ENCODE data around the gene KIF25. TPM values are rescaled to one million over a fixed set of nuclear protein-coding genes. Genes with fewer than 3 reads are reported as not detected.

KIF25 gene
- total RNA-seq, 1 donor from 2014 or later: not detected

- no peak overlapping the region for H3K27ac ChIP-seq
- H3K4me1 ChIP-seq: peaks cover 14% of the 10 kb centered on the region
- no peaks in the 10 kb centered on the region for H3K9me3 ChIP-seq
- DNase-seq (ENCODE audit: extremely low spot score in 2 of 2): no peak
- intact Hi-C loops (cut with DNase I): no loop called here
- no peaks in the 10 kb centered on the region for H3K27me3 ChIP-seq
- no peak overlapping the region for H3K4me3 ChIP-seq
- TF ChIP-seq CTCF (IDR thresholded peaks at IDR 0.05) (no peak), POLR2AphosphoS5 (IDR thresholded peaks at IDR 0.05; ENCODE audit: insufficient read depth in 1 of 2, low read depth in 1 of 2) (no peak), POLR2A (IDR thresholded peaks at IDR 0.05) (no peak)
- no peaks in the 10 kb centered on the region for H3K36me3 ChIP-seq
Observed at GRCh38 chr6:168043848-168044415, 46.5 kb downstream of the KIF25 start.

- intact Hi-C loops (cut with DNase I): no loop called here
- peaks cover 14% of the 10 kb centered on the region for H3K4me1 ChIP-seq
- no peaks in the 10 kb centered on the region for H3K27me3 ChIP-seq
- H3K27ac ChIP-seq: no peak overlapping the region
- no peak for DNase-seq (ENCODE audit: extremely low spot score in 2 of 2)
- H3K9me3 ChIP-seq: no peaks in the 10 kb centered on the region
- H3K36me3 ChIP-seq: no peaks in the 10 kb centered on the region
- H3K4me3 ChIP-seq: no peak overlapping the region
- TF ChIP-seq POLR2AphosphoS5 (IDR thresholded peaks at IDR 0.05; ENCODE audit: insufficient read depth in 1 of 2, low read depth in 1 of 2) (no peak), CTCF (IDR thresholded peaks at IDR 0.05) (no peak), POLR2A (IDR thresholded peaks at IDR 0.05) (no peak)
Observed at GRCh38 chr6:168044521-168045130, 47.2 kb downstream of the KIF25 start.

- TF ChIP-seq POLR2AphosphoS5 (IDR thresholded peaks at IDR 0.05; ENCODE audit: insufficient read depth in 1 of 2, low read depth in 1 of 2) (no peak), POLR2A (IDR thresholded peaks at IDR 0.05) (no peak), CTCF (IDR thresholded peaks at IDR 0.05) (no peak)
- DNase-seq (ENCODE audit: extremely low spot score in 2 of 2): no peak
- Histone ChIP-seq H3K4me3 (no peak overlapping the region), H3K9me3 (no peaks in the 10 kb centered on the region), H3K4me1 (peaks cover 14% of the 10 kb centered on the region), H3K27ac (no peak overlapping the region), H3K36me3 (no peaks in the 10 kb centered on the region), H3K27me3 (no peaks in the 10 kb centered on the region)
- intact Hi-C loops (cut with DNase I): no loop called here
Observed at GRCh38 chr6:168045141-168045691, 47.7 kb downstream of the KIF25 start.

- intact Hi-C loops (cut with DNase I): no loop called here
- DNase-seq (ENCODE audit: extremely low spot score in 2 of 2): no peak
- Histone ChIP-seq H3K4me3 (no peak overlapping the region), H3K36me3 (no peaks in the 10 kb centered on the region), H3K9me3 (no peaks in the 10 kb centered on the region), H3K27me3 (no peaks in the 10 kb centered on the region), H3K4me1 (peaks cover 14% of the 10 kb centered on the region), H3K27ac (no peak overlapping the region)
- TF ChIP-seq POLR2AphosphoS5 (IDR thresholded peaks at IDR 0.05; ENCODE audit: insufficient read depth in 1 of 2, low read depth in 1 of 2) (no peak), POLR2A (IDR thresholded peaks at IDR 0.05) (no peak)
Observed at GRCh38 chr6:168045706-168046620, 48.5 kb downstream of the KIF25 start.

GRCh38 chr6:168046696-168047095 lies 49.2 kb downstream of the KIF25 start:
- H3K9me3 ChIP-seq: no peaks in the 10 kb centered on the region
- no peak for TF ChIP-seq POLR2A (IDR thresholded peaks at IDR 0.05)
- no peak for TF ChIP-seq CTCF (IDR thresholded peaks at IDR 0.05)
- TF ChIP-seq POLR2AphosphoS5 (IDR thresholded peaks at IDR 0.05; ENCODE audit: insufficient read depth in 1 of 2, low read depth in 1 of 2): no peak
- peaks cover 14% of the 10 kb centered on the region for H3K4me1 ChIP-seq
- H3K27ac ChIP-seq: no peak overlapping the region
- no peaks in the 10 kb centered on the region for H3K36me3 ChIP-seq
- DNase-seq (ENCODE audit: extremely low spot score in 2 of 2): no peak
- no peak overlapping the region for H3K4me3 ChIP-seq
- intact Hi-C loops (cut with DNase I): no loop called here
- no peaks in the 10 kb centered on the region for H3K27me3 ChIP-seq

Data from vagina (tissue), 2 donors.